CD4-positive, alpha-beta T cell (primary cell): Measurements from ENCODE around the gene MRPL52. TPM values are rescaled to one million over a fixed set of nuclear protein-coding genes. Genes with fewer than 3 reads are reported as not detected.

ENCODE experiments used
- ATAC-seq: fragments of 200-7000 bp; cut with Tn5 transposase; one replicate; pipeline ENCODE4 v1.10.0; 2022; ENCODE audit warnings: mild to moderate bottlenecking; ENCODE audit not compliant: poor library complexity
- CTCF ChIA-PET: fragments of 350-600 bp; sonication (Branson Sonifier 250); formaldehyde crosslinking; loops from one replicate; lab custom pipeline; 2021; ENCODE audit warnings: antibody characterized with exemption, inconsistent platforms; lab: Charles Lee
- POLR2A ChIA-PET: fragments of 350-600 bp; sonication (Branson Sonifier 250); formaldehyde crosslinking; loops from one replicate; lab custom pipeline; 2021; ENCODE audit warnings: antibody characterized with exemption, inconsistent platforms; lab: Charles Lee
- DNase-seq, 14 experiments: peaks; one replicate each; pipeline ENCODE4 v3.0.0-alpha.2; 2013 to 2020; ENCODE audit warnings: mixed read lengths in 2 of 14
- H3K27ac ChIP-seq, 2 donors: one replicate each; pipeline versions ENCODE4 v1.5.1 to v1.7.0; 2013; ENCODE audit warnings: low read length in 2 of 2, low read depth in 1 of 2, mild to moderate bottlenecking in 1 of 2
- H3K27me3 ChIP-seq, 2 experiments: 1 replicate in 1 of 2; 2 replicates in 1 of 2; pipeline versions ENCODE4 v1.6.1 to v1.7.0; 2013; ENCODE audit warnings: low read length in 2 of 2, control low read depth in 1 of 2, mild to moderate bottlenecking in 1 of 2, moderate library complexity in 1 of 2; ENCODE audit not compliant: insufficient read depth in 2 of 2, control insufficient read depth in 1 of 2
- H3K36me3 ChIP-seq: one replicate; pipeline ENCODE4 v1.6.1; 2013; ENCODE audit warnings: low read length, control low read depth; ENCODE audit not compliant: insufficient read depth
- H3K4me1 ChIP-seq: one replicate; pipeline ENCODE4 v1.6.1; 2013; ENCODE audit warnings: low read length, control low read depth; ENCODE audit not compliant: insufficient read depth
- H3K4me3 ChIP-seq: one replicate; pipeline ENCODE4 v1.5.1; 2013; ENCODE audit warnings: mild to moderate bottlenecking, low read length, moderate library complexity
- H3K9me3 ChIP-seq, 2 experiments: 1 replicate in 1 of 2; 2 replicates in 1 of 2; pipeline versions ENCODE4 v1.6.1 to v1.7.0; 2013; ENCODE audit warnings: low read length in 2 of 2, mild to moderate bottlenecking in 2 of 2, control low read depth in 1 of 2, moderate library complexity in 1 of 2; ENCODE audit not compliant: control insufficient read depth in 1 of 2, insufficient read depth in 1 of 2
- H3K27ac Mint-ChIP-seq: one replicate; pipeline ENCODE4 v1.8.0; 2020; ENCODE audit warnings: mixed read lengths
- H3K27me3 Mint-ChIP-seq: one replicate; pipeline ENCODE4 v1.8.0; 2021; ENCODE audit warnings: mixed read lengths
- H3K36me3 Mint-ChIP-seq: one replicate; pipeline ENCODE4 v1.8.0; 2021; ENCODE audit warnings: low read depth, mixed read lengths
- H3K4me1 Mint-ChIP-seq: one replicate; pipeline ENCODE4 v1.8.0; 2021; ENCODE audit warnings: low read depth, mixed read lengths
- H3K4me3 Mint-ChIP-seq: one replicate; pipeline ENCODE4 v1.8.0; 2020; ENCODE audit warnings: mild to moderate bottlenecking, mixed read lengths
- H3K9me3 Mint-ChIP-seq: one replicate; pipeline ENCODE4 v1.8.0; 2020; ENCODE audit warnings: mixed read lengths
- intact Hi-C, 2 experiments: fragments of 100-400 bp; cut with DNase I in 1 of 2; cut with micrococcal nuclease in 1 of 2; formaldehyde crosslinking; loops; one replicate each; pipeline versions ENCODE4 v1.15.1 to v1.9.0; 2023 to 2025; cut with DNase I, micrococcal nuclease
- total RNA-seq, 174 experiments: library from RNA in 2 of 174; stranded (reverse) in 2 of 174; gene quantifications; one replicate each; pipeline ENCODE4 v1.2.3 and lab custom pipeline; 2021 to 2026
- TF ChIP-seq, protein P1 (sequence below): fragments of 200-600 bp; IDR thresholded peaks from one replicate; pipeline ENCODE4 v1.8.0; 2022; ENCODE audit warnings: antibody characterized with exemption, mild to moderate bottlenecking

Gene MRPL52
- total RNA-seq, 2 experiments from 2014 or later, result 27.6 to 29.4 TPM

DNA sequence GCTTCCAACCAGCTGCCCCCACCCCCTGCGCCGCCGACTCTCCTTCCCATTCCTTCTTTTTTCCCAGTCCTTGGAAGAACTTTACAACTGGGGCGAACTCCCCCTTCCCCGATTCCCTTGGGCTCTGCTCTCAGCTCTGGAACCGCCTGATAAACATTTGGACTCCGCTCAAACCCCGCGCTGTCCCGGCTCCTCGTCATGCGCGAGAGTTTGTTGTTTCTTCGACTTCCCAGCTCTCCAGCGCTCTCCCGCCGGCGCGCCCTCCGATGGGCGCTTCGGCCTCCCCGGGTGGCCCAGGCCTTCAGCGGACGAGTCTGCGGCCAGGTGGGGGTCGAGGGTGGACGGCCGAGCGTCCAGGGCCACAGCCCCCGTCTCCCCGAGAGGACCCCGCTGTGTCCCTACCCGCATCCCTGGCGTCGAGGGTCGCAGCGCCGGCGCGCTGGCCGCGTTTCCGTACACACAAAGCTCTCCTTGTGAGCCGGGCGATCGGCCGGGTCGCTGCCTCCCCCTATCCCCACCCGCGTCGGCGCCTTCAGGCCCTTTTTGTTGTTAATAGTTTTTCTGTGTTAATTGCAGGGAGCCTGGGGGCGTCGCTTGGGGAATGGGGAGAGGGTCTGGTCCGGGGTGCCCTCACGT lies 7.5 kb downstream of the MRPL52 start:
- H3K4me3 ChIP-seq, result peak overlapping the region; percentile 54

GRCh38 chr14:22837750-22838538 lies 8.3 kb downstream of the MRPL52 start:
- H3K9me3 ChIP-seq, result peaks cover 0 to 14% of the 10 kb centered on the region in 2 experiments
- H3K27ac Mint-ChIP-seq, result no peak overlapping the region
- CTCF ChIA-PET, result interaction anchor here (1.1 to 1.9 kb wide), 2 partner anchors 15 kb away, joined by 3 to 8 read pairs; no protein-coding TSS in a partner anchor
- H3K27me3 ChIP-seq, result peaks cover 23 to 24% of the 10 kb centered on the region in 2 experiments
- intact Hi-C loops, result no loop called here
- no peaks in the 10 kb centered on the region for H3K9me3 Mint-ChIP-seq
- no peak overlapping the region for H3K27ac ChIP-seq
- peaks cover 23% of the 10 kb centered on the region for H3K36me3 ChIP-seq
- peaks cover 28% of the 10 kb centered on the region for H3K27me3 Mint-ChIP-seq
- peak overlapping the region; percentile 34 for H3K4me3 Mint-ChIP-seq
- ATAC-seq (no peak), DNase-seq (no peak)
- peak overlapping the region; percentile 54 for H3K4me3 ChIP-seq
- POLR2A ChIA-PET, result interaction anchor here (1.0 to 2.5 kb wide), 5 partner anchors 8 to 483 kb away, joined by 4 to 11 read pairs (median 5); partner anchors contain the start of genes LRP10, MRPL52, OXA1L and PABPN1
- H3K36me3 Mint-ChIP-seq, result peaks cover 28% of the 10 kb centered on the region
- H3K4me1 ChIP-seq, result peaks cover 21% of the 10 kb centered on the region
- TF ChIP-seq, protein P1, sequence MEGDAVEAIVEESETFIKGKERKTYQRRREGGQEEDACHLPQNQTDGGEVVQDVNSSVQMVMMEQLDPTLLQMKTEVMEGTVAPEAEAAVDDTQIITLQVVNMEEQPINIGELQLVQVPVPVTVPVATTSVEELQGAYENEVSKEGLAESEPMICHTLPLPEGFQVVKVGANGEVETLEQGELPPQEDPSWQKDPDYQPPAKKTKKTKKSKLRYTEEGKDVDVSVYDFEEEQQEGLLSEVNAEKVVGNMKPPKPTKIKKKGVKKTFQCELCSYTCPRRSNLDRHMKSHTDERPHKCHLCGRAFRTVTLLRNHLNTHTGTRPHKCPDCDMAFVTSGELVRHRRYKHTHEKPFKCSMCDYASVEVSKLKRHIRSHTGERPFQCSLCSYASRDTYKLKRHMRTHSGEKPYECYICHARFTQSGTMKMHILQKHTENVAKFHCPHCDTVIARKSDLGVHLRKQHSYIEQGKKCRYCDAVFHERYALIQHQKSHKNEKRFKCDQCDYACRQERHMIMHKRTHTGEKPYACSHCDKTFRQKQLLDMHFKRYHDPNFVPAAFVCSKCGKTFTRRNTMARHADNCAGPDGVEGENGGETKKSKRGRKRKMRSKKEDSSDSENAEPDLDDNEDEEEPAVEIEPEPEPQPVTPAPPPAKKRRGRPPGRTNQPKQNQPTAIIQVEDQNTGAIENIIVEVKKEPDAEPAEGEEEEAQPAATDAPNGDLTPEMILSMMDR, result no peak
- H3K4me1 Mint-ChIP-seq, result peaks cover 16% of the 10 kb centered on the region

More for the DNA sequence above, 7.5 kb downstream of the MRPL52 start:
- TF ChIP-seq, protein P1, result no peak
- H3K27ac ChIP-seq, result no peak overlapping the region
- peak; percentile 39 for ATAC-seq
- Mint-ChIP-seq H3K27me3 (peaks cover 28% of the 10 kb centered on the region), H3K4me3 (peak overlapping the region; percentile 89), H3K9me3 (no peaks in the 10 kb centered on the region), H3K27ac (peak overlapping the region; percentile 18), H3K36me3 (peaks cover 28% of the 10 kb centered on the region), H3K4me1 (peaks cover 16% of the 10 kb centered on the region)
- intact Hi-C loops, result no loop called here
- POLR2A ChIA-PET, result interaction anchor here (1.0 to 2.5 kb wide), 4 partner anchors 16 to 484 kb away, joined by 4 to 11 read pairs (median 6); partner anchors contain the start of genes LRP10, OXA1L and PABPN1
- peaks cover 23 to 24% of the 10 kb centered on the region in 2 experiments for H3K27me3 ChIP-seq
- H3K4me1 ChIP-seq, result peaks cover 21% of the 10 kb centered on the region
- peak in 3 of 14 experiments; percentile 39 to 41 (median 39) for DNase-seq
- H3K9me3 ChIP-seq, result peaks cover 0 to 14% of the 10 kb centered on the region in 2 experiments
- CTCF ChIA-PET, result interaction anchor here (1.1 to 1.9 kb wide), 2 partner anchors 14 to 16 kb away, joined by 3 to 8 read pairs; no protein-coding TSS in a partner anchor
- H3K36me3 ChIP-seq, result peaks cover 23% of the 10 kb centered on the region

GRCh38 chr14:22838631-22839041 lies 8.9 kb downstream of the MRPL52 start:
- ATAC-seq (no peak), DNase-seq (no peak)
- Histone ChIP-seq H3K36me3 (peaks cover 17% of the 10 kb centered on the region), H3K27ac (no peak overlapping the region), H3K9me3 (peaks cover 0 to 14% of the 10 kb centered on the region in 2 experiments), H3K4me3 (no peak overlapping the region), H3K27me3 (peaks cover 23 to 24% of the 10 kb centered on the region in 2 experiments), H3K4me1 (peaks cover 21% of the 10 kb centered on the region)
- intact Hi-C loops, result no loop called here
- no peak overlapping the region for H3K4me3 Mint-ChIP-seq
- no peak overlapping the region for H3K27ac Mint-ChIP-seq
- ChIA-PET POLR2A (interaction anchor here (1.3 to 2.5 kb wide), 2 partner anchors 9 to 14 kb away, joined by 4 to 11 read pairs; partner anchors contain the start of gene MRPL52), CTCF (no interaction called here)
- TF ChIP-seq, protein P1, result no peak
- no peaks in the 10 kb centered on the region for H3K9me3 Mint-ChIP-seq
- H3K27me3 Mint-ChIP-seq, result peaks cover 33% of the 10 kb centered on the region
- peaks cover 16% of the 10 kb centered on the region for H3K4me1 Mint-ChIP-seq
- peaks cover 23% of the 10 kb centered on the region for H3K36me3 Mint-ChIP-seq
